ENCODE results near the gene LGALS4. TPM values are rescaled to one million over a fixed set of nuclear protein-coding genes. Genes with fewer than 3 reads are reported as not detected.
"Not testable (repeated sequence)": the region's sequence is repeated elsewhere in the genome, so short reads cannot be mapped to it uniquely, and the experiment has no call there.

The LGALS4 gene
- total RNA-seq, 1 donor from 2014 or later, result 0.46 TPM

DNA sequence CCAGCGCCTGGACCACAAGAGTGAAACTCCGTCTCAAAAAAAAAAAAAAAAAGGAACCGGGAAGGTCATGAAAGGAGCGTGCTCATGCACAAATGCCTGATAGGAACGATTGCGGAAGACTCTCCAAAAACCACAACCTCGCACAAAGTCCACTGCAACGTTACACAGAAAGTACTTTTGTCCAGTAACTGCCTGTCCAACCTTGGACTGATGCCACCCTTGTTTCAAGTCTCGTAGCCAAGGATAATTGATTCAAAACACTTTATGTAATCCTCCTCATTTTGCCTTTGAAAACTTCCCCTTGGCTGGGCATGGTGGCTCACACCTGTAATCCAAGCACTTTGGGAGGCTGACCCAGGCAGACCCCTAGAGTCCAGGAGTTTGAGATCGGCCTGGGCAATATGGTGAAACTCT lies 53.1 kb downstream of the LGALS4 start:
- Mint-ChIP-seq H3K4me1 (ENCODE audit: unreplicated experiment) (no peaks in the 10 kb centered on the region), H3K27ac (ENCODE audit: unreplicated experiment) (no peak overlapping the region), H3K4me3 (ENCODE audit: unreplicated experiment) (no peak overlapping the region), H3K36me3 (ENCODE audit: low read depth, unreplicated experiment) (no peaks in the 10 kb centered on the region), H3K27me3 (ENCODE audit: unreplicated experiment) (no peaks in the 10 kb centered on the region), H3K9me3 (ENCODE audit: unreplicated experiment) (no peaks in the 10 kb centered on the region)
- no peak for TF ChIP-seq CTCF (IDR thresholded peaks at IDR 0.05; ENCODE audit: unreplicated experiment)
- DNase-seq (ENCODE audit: low spot score), result no peak

- DNase-seq (ENCODE audit: low spot score); H3K27me3 Mint-ChIP-seq (ENCODE audit: unreplicated experiment); H3K4me1 Mint-ChIP-seq (ENCODE audit: unreplicated experiment); H3K36me3 Mint-ChIP-seq (ENCODE audit: low read depth, unreplicated experiment); H3K4me3 Mint-ChIP-seq (ENCODE audit: unreplicated experiment); H3K9me3 Mint-ChIP-seq (ENCODE audit: unreplicated experiment); H3K27ac Mint-ChIP-seq (ENCODE audit: unreplicated experiment): not testable (repeated sequence)
Observed at GRCh38 chr19:38754196-38754595, 58.5 kb downstream of the LGALS4 start.

DNA sequence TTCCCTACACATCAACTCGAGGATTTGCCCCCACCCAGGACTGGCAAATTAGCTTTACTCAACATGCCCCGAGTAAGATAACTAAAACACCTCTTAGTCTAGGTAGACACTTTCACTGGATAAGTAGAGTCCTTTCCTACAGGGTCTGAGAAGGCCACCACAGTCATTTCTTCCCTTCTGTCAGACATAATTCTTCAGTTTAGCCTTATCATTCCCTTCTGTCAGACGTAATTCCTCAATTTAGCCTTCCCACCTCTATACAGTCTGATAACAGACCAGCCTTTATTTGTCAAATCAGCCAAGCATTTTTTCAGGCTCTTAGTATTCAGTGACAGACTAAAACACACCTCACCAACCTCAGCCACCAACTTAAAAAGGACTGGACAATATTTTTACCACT lies 59.0 kb downstream of the LGALS4 start:
- not testable (repeated sequence) for H3K4me1 Mint-ChIP-seq (ENCODE audit: unreplicated experiment); H3K27me3 Mint-ChIP-seq (ENCODE audit: unreplicated experiment); H3K36me3 Mint-ChIP-seq (ENCODE audit: low read depth, unreplicated experiment); H3K4me3 Mint-ChIP-seq (ENCODE audit: unreplicated experiment); H3K27ac Mint-ChIP-seq (ENCODE audit: unreplicated experiment); H3K9me3 Mint-ChIP-seq (ENCODE audit: unreplicated experiment); DNase-seq (ENCODE audit: low spot score)

Other genes starting within 250 kb of the LGALS4 start
- gene MAP4K1, start 195.0 kb downstream of the LGALS4 start, total RNA-seq (ENCODE audit: unreplicated experiment), result 7.5 TPM
- gene EIF3K, start 193.8 kb downstream of the LGALS4 start, total RNA-seq (ENCODE audit: unreplicated experiment), result 469 TPM
- 744 TPM for gene ACTN4, start 165.3 kb downstream of the LGALS4 start, total RNA-seq (ENCODE audit: unreplicated experiment)
- gene CAPN12, start 68.5 kb downstream of the LGALS4 start, total RNA-seq (ENCODE audit: unreplicated experiment), result 2.9 TPM
- 3.6 TPM for gene LGALS7, start 39.4 kb downstream of the LGALS4 start, total RNA-seq (ENCODE audit: unreplicated experiment)
- 18.8 TPM for gene LGALS7B, start 23.7 kb downstream of the LGALS4 start, total RNA-seq (ENCODE audit: unreplicated experiment)
- gene ECH1, start 18.8 kb upstream of the LGALS4 start, total RNA-seq (ENCODE audit: unreplicated experiment), result 101 TPM
- 343 TPM for gene HNRNPL, start 37.0 kb upstream of the LGALS4 start, total RNA-seq (ENCODE audit: unreplicated experiment)
- 5.6 TPM for gene RINL, start 65.3 kb upstream of the LGALS4 start, total RNA-seq (ENCODE audit: unreplicated experiment)
- gene SIRT2, start 86.7 kb upstream of the LGALS4 start, total RNA-seq (ENCODE audit: unreplicated experiment), result 45.9 TPM
- gene NFKBIB, start 87.0 kb upstream of the LGALS4 start, total RNA-seq (ENCODE audit: unreplicated experiment), result 16.9 TPM
- 0.87 TPM for gene CCER2, start 99.2 kb upstream of the LGALS4 start, total RNA-seq (ENCODE audit: unreplicated experiment)
- 36.7 TPM for gene SARS2, start 117.8 kb upstream of the LGALS4 start, total RNA-seq (ENCODE audit: unreplicated experiment)
- 32.0 TPM for gene MRPS12, start 118.0 kb upstream of the LGALS4 start, total RNA-seq (ENCODE audit: unreplicated experiment)
- 16.0 TPM for gene FBXO17, start 162.8 kb upstream of the LGALS4 start, total RNA-seq (ENCODE audit: unreplicated experiment)
- 4.0 TPM for gene FBXO27, start 219.6 kb upstream of the LGALS4 start, total RNA-seq (ENCODE audit: unreplicated experiment)

Data from endothelial cell (in vitro differentiated cells).